Upper lobe of right lung (tissue), 1 donor: ENCODE results near the gene SLC25A18. TPM values are rescaled to one million over a fixed set of nuclear protein-coding genes. Genes with fewer than 3 reads are reported as not detected.

Experiments used
- total RNA-seq: library from RNA; stranded (reverse); fragmentation: NEBNext Ultra II Directional; extraction: Animal tissue kit (Norgen Biotek cat#: 25700); gene quantifications from one replicate; pipeline ENCODE4 v1.2.1, GENCODE V29; 2021
- donor health status: DM: no; HTN: yes; CAD: no; lungs with severe emphysema.

The SLC25A18 gene
- total RNA-seq, 1 donor from 2014 or later: 1.2 TPM

Other genes starting within 250 kb of the SLC25A18 start
- 7.2 TPM for gene CECR2, start 194.0 kb upstream of the SLC25A18 start, total RNA-seq
- 133 TPM for gene ATP6V1E1, start 65.3 kb downstream of the SLC25A18 start, total RNA-seq
- gene BCL2L13, start 75.3 kb downstream of the SLC25A18 start, total RNA-seq: 40.8 TPM
- 22.8 TPM for gene BID, start 211.0 kb downstream of the SLC25A18 start, total RNA-seq